Panc1 (cell line): ENCODE results near the gene KIF26B. TPM values are rescaled to one million over a fixed set of nuclear protein-coding genes. Genes with fewer than 3 reads are reported as not detected.
"Not testable (repeated sequence)": the region's sequence is repeated elsewhere in the genome, so short reads cannot be mapped to it uniquely, and the experiment has no call there.

Source experiments
- ATAC-seq: fragments of 200-7000 bp; cut with Tn5 transposase; 2 replicates; pipeline ENCODE4 v1.9.1; 2020; ENCODE audit warnings: mild to moderate bottlenecking, moderate library complexity
- BruUV-seq: library from RNA; stranded (reverse); fragments of 400-500 nt; replicated peaks from 2 replicates; lab custom pipeline; 2021; lab: Mats Ljungman, UMichigan
- CTCF ChIA-PET: fragments of 300-600 bp; sonication (Branson Sonifier 250); formaldehyde crosslinking; loops from one replicate; lab custom pipeline; 2022; ENCODE audit warnings: antibody characterized with exemption; lab: Charles Lee
- POLR2A ChIA-PET: fragments of 300-600 bp; sonication (Branson Sonifier 250); formaldehyde crosslinking; loops from one replicate; lab custom pipeline; 2022; ENCODE audit warnings: antibody characterized with exemption; lab: Charles Lee
- DNase-seq: peaks from one replicate; pipeline ENCODE4 v3.0.0-alpha.2; 2010; ENCODE audit warnings: low read depth, low spot score
- H3K27ac ChIP-seq: 2 replicates; pipeline ENCODE4 v1.5.1; 2011; ENCODE audit warnings: mild to moderate bottlenecking, low read length, inconsistent platforms
- H3K27me3 ChIP-seq: fragments of 200-500 bp; sonication (Bioruptor generic); 2 replicates; pipeline ENCODE4 v1.6.0; 2014; ENCODE audit warnings: low read length, inconsistent platforms; ENCODE audit not compliant: control insufficient read depth, insufficient read depth
- H3K36me3 ChIP-seq: fragments of 200-500 bp; sonication (Bioruptor generic); 2 replicates; pipeline ENCODE4 v1.5.1; 2014; ENCODE audit warnings: inconsistent platforms, mild to moderate bottlenecking, low read length, moderate library complexity; ENCODE audit not compliant: control insufficient read depth, insufficient read depth
- H3K4me1 ChIP-seq: 2 replicates; pipeline ENCODE4 v1.5.1; 2011; ENCODE audit warnings: inconsistent platforms, mild to moderate bottlenecking, low read length, moderate library complexity; ENCODE audit not compliant: control insufficient read depth, insufficient read depth
- H3K4me3 ChIP-seq, 2 experiments: 2 replicates each; pipeline ENCODE4 v1.5.1; 2011 to 2012; ENCODE audit warnings: low read depth in 2 of 2, low read length in 2 of 2, mild to moderate bottlenecking in 2 of 2, inconsistent platforms in 1 of 2, moderate library complexity in 1 of 2
- H3K9me3 ChIP-seq: fragments of 200-500 bp; sonication (Bioruptor generic); 2 replicates; pipeline ENCODE4 v1.5.1; 2014; ENCODE audit warnings: low read depth, mild to moderate bottlenecking, inconsistent platforms, low read length, moderate library complexity; ENCODE audit not compliant: control insufficient read depth, insufficient read depth
- CTCF ChIP-seq: fragments of 450-650 bp; IDR thresholded peaks from 2 replicates; pipeline ENCODE4 v1.5.1; 2017; ENCODE audit warnings: mild to moderate bottlenecking
- POLR2AphosphoS5 ChIP-seq: IDR thresholded peaks from 2 replicates; pipeline ENCODE4 v1.6.1; 2012; ENCODE audit warnings: mild to moderate bottlenecking, low read depth, low read length, moderate library complexity
- REST ChIP-seq, 2 experiments: IDR thresholded peaks; 2 replicates each; pipeline ENCODE4 v1.6.1; 2011 to 2012; ENCODE audit warnings: low read depth in 2 of 2, control low read depth in 1 of 2, low read length in 1 of 2, mild to moderate bottlenecking in 1 of 2, moderate library complexity in 1 of 2; ENCODE audit not compliant: insufficient read depth in 1 of 2
- SIN3A ChIP-seq: IDR thresholded peaks from 2 replicates; pipeline ENCODE4 v1.6.1; 2012; ENCODE audit warnings: low read depth, mild to moderate bottlenecking, low read length, moderate library complexity, borderline replicate concordance; ENCODE audit not compliant: insufficient read depth
- TCF7L2 ChIP-seq: IDR thresholded peaks from 2 replicates; pipeline ENCODE4 v1.6.1; 2011; ENCODE audit warnings: mild to moderate bottlenecking, low read depth, low read length, inconsistent platforms
- in situ Hi-C: cut with HindIII; loops from 2 replicates; pipeline ENCODE4 v1.10.0; 2016; ENCODE audit warnings: low sequenced_read_pairs, low pct_unique_long_range_greater_than_20kb
- intact Hi-C: fragments of 100-400 bp; cut with micrococcal nuclease; formaldehyde crosslinking; loops from one replicate; pipeline ENCODE4 v1.10.0; 2022; ENCODE audit not compliant: unreplicated experiment
- total RNA-seq: library from RNA; stranded (reverse); gene quantifications from one replicate; pipeline ENCODE4 v1.2.1, GENCODE V29; 2021; ENCODE audit not compliant: unreplicated experiment

The KIF26B gene
- total RNA-seq, 1 experiment from 2014 or later: 0.33 TPM

- intact Hi-C loops: no loop called here
- no peak for ATAC-seq
Observed at GRCh38 chr1:245671349-245671748, 516.6 kb downstream of the KIF26B start.

GRCh38 chr1:245671966-245672767 lies 517.4 kb downstream of the KIF26B start:
- POLR2A ChIA-PET: interaction anchor here (0.5 to 0.7 kb wide), 2 partner anchors 20 to 402 kb away, joined by 3 read pairs; no protein-coding TSS in a partner anchor
- ATAC-seq (no peak), DNase-seq (no peak)
- BruUV-seq: no TSS peak
- Histone ChIP-seq H3K9me3 (no peaks in the 10 kb centered on the region), H3K4me1 (no peaks in the 10 kb centered on the region), H3K27me3 (no peaks in the 10 kb centered on the region), H3K27ac (no peak overlapping the region), H3K36me3 (no peaks in the 10 kb centered on the region), H3K4me3 (no peak overlapping the region)
- CTCF ChIA-PET: interaction anchor here (0.5 kb wide), 1 partner anchor 1117 kb away, joined by 3 read pairs; no protein-coding TSS in a partner anchor
- intact Hi-C loops (no loop called here), in situ Hi-C loops (no loop called here)
- no peak for TF ChIP-seq POLR2AphosphoS5

More at GRCh38 chr1:245671349-245671748, 516.6 kb downstream of the KIF26B start:
- no peak for DNase-seq
- Histone ChIP-seq H3K9me3 (no peaks in the 10 kb centered on the region), H3K4me3 (no peak overlapping the region), H3K36me3 (no peaks in the 10 kb centered on the region), H3K4me1 (no peaks in the 10 kb centered on the region), H3K27ac (no peak overlapping the region), H3K27me3 (no peaks in the 10 kb centered on the region)
- ChIA-PET POLR2A (no interaction called here), CTCF (no interaction called here)
- no peak for TF ChIP-seq POLR2AphosphoS5
- no peak for TF ChIP-seq SIN3A
- TF ChIP-seq TCF7L2: no peak
- TF ChIP-seq CTCF: no peak
- no peak for TF ChIP-seq REST (IDR thresholded peaks at IDR 0.05; ENCODE audit: insufficient read depth in 1 of 2, low read depth in 2 of 2, low read length in 1 of 2)
- in situ Hi-C loops: no loop called here
- BruUV-seq: no TSS peak

GRCh38 chr1:245672836-245673656 lies 518.3 kb downstream of the KIF26B start:
- POLR2A ChIA-PET: interaction anchor here (0.7 kb wide), 1 partner anchor 401 kb away, joined by 3 read pairs; no protein-coding TSS in a partner anchor
- BruUV-seq, CTCF ChIA-PET: not testable (repeated sequence)

More at GRCh38 chr1:245672836-245673656, 518.3 kb downstream of the KIF26B start:
- H3K4me1 ChIP-seq, H3K4me3 ChIP-seq, H3K27me3 ChIP-seq, in situ Hi-C loops, H3K36me3 ChIP-seq, H3K27ac ChIP-seq, intact Hi-C loops, DNase-seq, H3K9me3 ChIP-seq, ATAC-seq: not testable (repeated sequence)
